ENCODE results near the gene SLC9A9.
"Not testable (repeated sequence)": the region's sequence is repeated elsewhere in the genome, so short reads cannot be mapped to it uniquely, and the experiment has no call there.

The SLC9A9 gene

GRCh38 chr3:143697975-143698374, 150.3 kb downstream of the SLC9A9 start:
- H3K79me2 ChIP-seq (ENCODE audit: low read length): no peaks in the 10 kb centered on the region
- H3F3A ChIP-seq (ENCODE audit: insufficient read depth, low read length): no peaks in the 10 kb centered on the region
- H3K4me2 ChIP-seq (ENCODE audit: low read depth, low read length): no peak overlapping the region
- H4K20me1 ChIP-seq (ENCODE audit: insufficient read depth, low read length): no peaks in the 10 kb centered on the region
- no peaks in the 10 kb centered on the region for H3K9me3 ChIP-seq (replicated peaks; ENCODE audit: insufficient read depth, low read length)
- no peaks in the 10 kb centered on the region for H3K4me1 ChIP-seq (ENCODE audit: low read length)
- no peak for DNase-seq
- no peaks in the 10 kb centered on the region for H3K27me3 ChIP-seq (replicated peaks; ENCODE audit: insufficient read depth, low read length)
- no peak overlapping the region for H3K27ac ChIP-seq (ENCODE audit: low read length)
- H3K4me3 ChIP-seq (ENCODE audit: low read length): no peak overlapping the region
- H3K36me3 ChIP-seq (replicated peaks; ENCODE audit: insufficient read depth, low read length): no peaks in the 10 kb centered on the region
- H2AFZ ChIP-seq (ENCODE audit: low read length): no peak overlapping the region
- TF ChIP-seq CTCF (IDR thresholded peaks at IDR 0.05; ENCODE audit: low read length) (no peak), EZH2phosphoT487 (IDR thresholded peaks at IDR 0.05; ENCODE audit: low read length) (no peak), EZH2 (optimal IDR thresholded peaks at IDR 0.05; ENCODE audit: low read depth, low read length) (no peak)
- H3K9ac ChIP-seq (ENCODE audit: low read length): no peak overlapping the region
- H3K9me2 ChIP-seq (replicated peaks; ENCODE audit: insufficient read depth, low read length): no peaks in the 10 kb centered on the region

GRCh38 chr3:143695333-143695732, 152.9 kb downstream of the SLC9A9 start:
- H3K79me2 ChIP-seq (ENCODE audit: low read length); H3K27me3 ChIP-seq (replicated peaks; ENCODE audit: insufficient read depth, low read length); H3K9me2 ChIP-seq (replicated peaks; ENCODE audit: insufficient read depth, low read length); H3K27ac ChIP-seq (ENCODE audit: low read length); DNase-seq; H2AFZ ChIP-seq (ENCODE audit: low read length); H3K4me3 ChIP-seq (ENCODE audit: low read length); H3F3A ChIP-seq (ENCODE audit: insufficient read depth, low read length); H4K20me1 ChIP-seq (ENCODE audit: insufficient read depth, low read length); H3K9ac ChIP-seq (ENCODE audit: low read length); H3K4me1 ChIP-seq (ENCODE audit: low read length); H3K9me3 ChIP-seq (replicated peaks; ENCODE audit: insufficient read depth, low read length); H3K36me3 ChIP-seq (replicated peaks; ENCODE audit: insufficient read depth, low read length); H3K4me2 ChIP-seq (ENCODE audit: low read depth, low read length): not testable (repeated sequence)

GRCh38 chr3:143693506-143693905, 154.8 kb downstream of the SLC9A9 start:
- Histone ChIP-seq H3F3A (ENCODE audit: insufficient read depth, low read length) (no peaks in the 10 kb centered on the region), H3K9me2 (replicated peaks; ENCODE audit: insufficient read depth, low read length) (no peaks in the 10 kb centered on the region), H2AFZ (ENCODE audit: low read length) (no peak overlapping the region), H3K27ac (ENCODE audit: low read length) (no peak overlapping the region), H3K4me1 (ENCODE audit: low read length) (no peaks in the 10 kb centered on the region), H3K36me3 (replicated peaks; ENCODE audit: insufficient read depth, low read length) (no peaks in the 10 kb centered on the region), H4K20me1 (ENCODE audit: insufficient read depth, low read length) (no peaks in the 10 kb centered on the region), H3K4me3 (ENCODE audit: low read length) (no peak overlapping the region), H3K9ac (ENCODE audit: low read length) (no peak overlapping the region), H3K9me3 (replicated peaks; ENCODE audit: insufficient read depth, low read length) (no peaks in the 10 kb centered on the region), H3K4me2 (ENCODE audit: low read depth, low read length) (no peak overlapping the region), H3K79me2 (ENCODE audit: low read length) (no peaks in the 10 kb centered on the region), H3K27me3 (replicated peaks; ENCODE audit: insufficient read depth, low read length) (no peaks in the 10 kb centered on the region)
- TF ChIP-seq EZH2 (optimal IDR thresholded peaks at IDR 0.05; ENCODE audit: low read depth, low read length) (no peak), CTCF (IDR thresholded peaks at IDR 0.05; ENCODE audit: low read length) (no peak), EZH2phosphoT487 (IDR thresholded peaks at IDR 0.05; ENCODE audit: low read length) (no peak)
- DNase-seq: no peak

GRCh38 chr3:143686638-143687197, 161.6 kb downstream of the SLC9A9 start:
- Histone ChIP-seq H3K36me3 (replicated peaks; ENCODE audit: insufficient read depth, low read length) (no peaks in the 10 kb centered on the region), H3K9me3 (replicated peaks; ENCODE audit: insufficient read depth, low read length) (no peaks in the 10 kb centered on the region), H3K27ac (ENCODE audit: low read length) (no peak overlapping the region), H3K4me2 (ENCODE audit: low read depth, low read length) (no peak overlapping the region), H3F3A (ENCODE audit: insufficient read depth, low read length) (no peaks in the 10 kb centered on the region), H3K4me3 (ENCODE audit: low read length) (no peak overlapping the region), H3K27me3 (replicated peaks; ENCODE audit: insufficient read depth, low read length) (no peaks in the 10 kb centered on the region), H3K79me2 (ENCODE audit: low read length) (no peaks in the 10 kb centered on the region), H4K20me1 (ENCODE audit: insufficient read depth, low read length) (no peaks in the 10 kb centered on the region), H2AFZ (ENCODE audit: low read length) (no peak overlapping the region), H3K4me1 (ENCODE audit: low read length) (no peaks in the 10 kb centered on the region), H3K9me2 (replicated peaks; ENCODE audit: insufficient read depth, low read length) (no peaks in the 10 kb centered on the region), H3K9ac (ENCODE audit: low read length) (no peak overlapping the region)
- DNase-seq: no peak
- no peak for TF ChIP-seq EZH2phosphoT487 (IDR thresholded peaks at IDR 0.05; ENCODE audit: low read length)
- no peak for TF ChIP-seq EZH2 (optimal IDR thresholded peaks at IDR 0.05; ENCODE audit: low read depth, low read length)
- no peak for TF ChIP-seq CTCF (IDR thresholded peaks at IDR 0.05; ENCODE audit: low read length)
